DMS53 treated with DMSO at 0.1 percent for 48 hours (cell line): ENCODE measurements around the gene EPG5.

ENCODE experiments used
- DNase-seq: peaks from one replicate; lab custom pipeline; 2025; ENCODE audit not compliant: unreplicated experiment; lab: John Stamatoyannopoulos, UW

The EPG5 gene

DNA sequence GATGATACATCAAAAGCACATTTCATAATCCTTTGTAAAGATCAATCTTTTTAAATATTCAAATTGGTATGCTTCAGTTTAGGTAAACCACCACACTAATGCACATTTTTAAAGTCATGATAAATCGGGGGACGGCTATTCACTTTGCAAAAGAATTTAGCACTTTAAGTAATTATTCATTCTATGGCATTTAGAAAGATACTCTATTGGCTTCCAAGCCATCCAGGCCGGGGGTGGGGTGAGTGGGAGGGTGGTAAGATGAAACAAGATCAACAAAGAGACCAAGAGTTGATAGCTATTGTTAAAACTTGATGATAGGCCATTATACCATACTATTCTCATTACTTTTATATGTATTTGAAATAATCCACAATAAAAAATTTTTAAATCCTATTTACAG lies 41.0 kb downstream of the EPG5 start:
- DNase-seq, result no peak

DNA sequence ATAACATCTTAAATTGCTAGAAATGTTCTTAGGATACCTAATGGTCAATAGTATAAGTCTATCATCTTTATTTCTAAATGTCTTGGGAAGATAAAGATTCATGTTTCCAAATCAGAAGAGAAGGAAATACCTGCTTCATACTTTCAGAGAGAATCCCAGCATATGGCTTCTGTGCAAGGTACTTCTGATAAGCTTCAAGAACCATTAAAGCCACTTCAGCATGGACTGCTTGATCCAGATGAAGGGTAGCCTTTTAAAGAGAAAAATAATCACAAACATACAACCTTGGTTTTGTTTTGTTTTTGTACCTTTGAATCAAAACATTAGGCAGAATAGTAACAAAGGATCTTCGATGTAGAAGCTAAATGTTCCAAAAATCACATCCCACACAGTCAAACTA lies 44.0 kb downstream of the EPG5 start:
- DNase-seq, result no peak

DNA sequence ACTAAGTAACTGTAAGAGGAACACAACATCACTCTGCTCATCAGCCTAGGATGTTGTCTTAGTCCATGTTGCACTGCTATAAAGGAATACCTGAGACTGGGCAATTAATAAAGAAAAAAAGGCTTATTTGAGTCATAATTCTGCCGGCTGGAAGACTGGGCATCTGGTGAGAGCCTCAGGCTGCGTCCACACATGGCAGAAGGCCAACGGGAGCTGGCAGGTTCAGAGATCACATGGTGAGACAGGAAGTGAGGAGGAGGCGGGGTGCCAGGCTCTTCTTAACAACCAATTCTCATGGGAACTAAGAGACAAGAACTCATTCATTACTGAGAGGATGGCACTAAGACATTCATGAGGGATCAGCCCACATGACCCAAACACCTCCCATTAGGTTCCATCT lies 46.8 kb downstream of the EPG5 start:
- peak; percentile 83 for DNase-seq

DNA sequence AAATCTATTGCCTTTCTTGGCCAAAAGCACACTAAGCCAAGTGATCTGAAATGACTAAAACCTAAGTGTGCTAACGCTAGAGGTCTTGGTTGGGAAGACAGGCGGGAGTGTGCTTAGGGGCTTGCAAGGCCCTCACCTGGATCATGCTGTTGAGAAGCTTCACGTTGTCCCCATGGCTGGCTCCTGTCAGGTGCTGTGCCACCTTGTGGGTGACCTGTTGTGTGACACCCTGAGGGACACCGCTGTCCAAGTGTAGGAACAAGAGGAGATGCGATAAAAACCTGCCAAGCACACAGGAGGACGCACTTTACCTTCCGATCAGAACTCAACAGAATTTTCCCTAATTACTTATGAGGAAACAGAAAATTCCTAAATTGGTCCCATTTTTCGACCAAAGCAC lies 50.8 kb downstream of the EPG5 start:
- DNase-seq, result no peak

DNA sequence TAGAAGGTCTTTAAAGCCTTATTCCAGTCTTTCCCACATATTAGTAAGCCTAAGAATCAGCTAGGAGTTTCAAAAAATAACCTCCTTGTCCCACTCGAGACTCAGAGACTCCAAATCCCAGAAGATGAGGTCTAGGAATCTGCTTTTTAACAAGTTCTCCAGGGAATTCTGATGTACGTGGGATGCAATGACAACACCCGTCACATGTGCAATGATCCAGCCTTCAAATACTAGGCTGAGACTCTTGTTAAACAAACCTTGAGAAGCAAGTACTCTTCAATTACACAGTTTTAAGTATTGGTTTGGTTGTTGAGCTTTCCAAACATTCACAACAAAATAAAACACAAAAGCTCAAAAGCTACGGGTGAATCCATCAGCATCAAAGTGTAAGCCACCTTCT lies 53.9 kb downstream of the EPG5 start:
- no peak for DNase-seq

DNA sequence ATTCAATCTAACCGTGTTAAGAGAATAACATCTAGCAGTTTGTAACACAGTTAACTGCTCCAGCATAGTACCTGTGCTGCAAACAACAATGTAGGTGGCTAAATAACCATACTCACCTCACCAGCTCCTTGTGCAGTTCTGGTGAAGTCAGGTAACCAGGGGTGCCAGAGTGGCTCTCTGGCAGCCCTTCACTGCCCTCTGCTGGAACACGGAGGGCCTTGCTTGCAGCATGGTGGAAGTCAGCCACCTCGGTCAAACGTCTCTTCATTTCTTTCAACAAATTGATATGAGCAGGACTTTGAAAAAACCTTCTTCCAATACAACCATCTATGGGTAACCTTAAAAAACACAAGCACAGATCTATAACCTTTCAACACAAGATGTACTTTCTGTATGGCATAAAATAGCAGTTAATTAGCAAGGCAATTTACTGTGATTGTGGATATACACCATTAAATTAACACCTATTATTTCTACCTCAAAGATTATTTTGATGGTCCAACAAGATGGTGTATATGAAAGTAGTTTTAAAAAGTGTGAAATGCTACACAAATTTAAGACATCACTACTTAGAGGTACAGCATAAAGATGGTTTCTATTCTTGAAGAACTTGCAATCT lies 56.6 kb downstream of the EPG5 start:
- DNase-seq, result peak; percentile 31

DNA sequence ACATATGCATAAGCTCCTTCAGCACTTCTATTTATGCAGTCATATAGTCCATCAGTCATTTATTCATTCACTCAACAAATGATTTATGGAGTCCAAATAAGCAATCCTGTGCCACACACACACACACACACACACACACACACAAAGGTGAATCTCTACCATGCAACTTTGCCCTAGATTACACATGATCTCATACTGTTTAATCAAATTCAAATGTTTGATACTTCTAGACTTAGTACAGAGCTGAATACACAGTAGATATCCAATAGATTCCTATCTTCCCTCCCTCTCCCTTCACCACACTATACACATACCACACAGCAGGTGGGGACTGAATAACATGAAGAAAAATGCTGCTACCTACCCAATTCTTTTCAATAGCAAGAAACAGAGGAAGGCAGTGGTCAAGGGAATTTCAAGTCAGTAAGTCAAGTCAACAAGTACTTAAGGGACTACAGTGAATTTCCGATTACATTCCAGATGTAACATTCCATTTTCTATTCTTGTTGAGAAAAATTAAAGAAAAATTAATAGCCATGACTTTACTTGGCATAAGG lies 65.4 kb downstream of the EPG5 start:
- no peak for DNase-seq

DNA sequence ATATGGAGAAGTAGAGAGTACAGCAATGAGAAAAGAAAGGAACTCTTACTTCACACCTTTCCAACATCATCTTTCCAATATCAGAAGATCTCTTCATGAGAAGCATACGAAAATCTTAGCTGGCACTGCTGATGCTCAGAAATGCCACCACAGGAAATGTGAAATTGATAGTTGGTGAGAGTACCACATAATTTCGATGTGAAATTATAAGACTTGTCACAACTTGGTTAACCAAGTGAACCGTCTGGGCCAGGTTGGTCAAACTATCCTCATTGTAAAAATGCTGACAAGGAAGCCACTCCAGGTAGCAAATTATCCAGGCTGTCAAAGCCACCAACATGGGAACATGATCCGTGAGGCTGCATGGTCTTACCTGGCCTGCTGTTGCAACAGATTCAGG lies 66.5 kb downstream of the EPG5 start:
- no peak for DNase-seq

DNA sequence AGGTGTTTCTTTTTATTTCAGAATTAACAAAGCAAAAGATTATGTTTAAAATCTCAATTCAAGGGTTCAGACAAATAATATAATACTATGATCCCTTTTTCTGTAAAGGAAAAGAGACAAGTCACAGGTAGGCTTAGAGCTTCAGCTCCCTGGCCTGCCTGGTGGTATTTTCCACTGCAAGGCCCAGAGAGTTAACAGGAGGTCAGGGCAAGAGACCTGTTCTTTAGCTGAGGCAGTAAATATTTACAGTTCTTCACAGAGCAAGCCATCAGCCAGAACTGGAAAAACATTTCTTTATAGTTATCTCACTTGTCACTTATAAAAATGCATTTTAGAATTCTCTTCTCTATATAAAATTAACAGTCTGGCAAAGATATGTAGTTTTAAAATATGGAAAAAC lies 70.1 kb downstream of the EPG5 start:
- no peak for DNase-seq

DNA sequence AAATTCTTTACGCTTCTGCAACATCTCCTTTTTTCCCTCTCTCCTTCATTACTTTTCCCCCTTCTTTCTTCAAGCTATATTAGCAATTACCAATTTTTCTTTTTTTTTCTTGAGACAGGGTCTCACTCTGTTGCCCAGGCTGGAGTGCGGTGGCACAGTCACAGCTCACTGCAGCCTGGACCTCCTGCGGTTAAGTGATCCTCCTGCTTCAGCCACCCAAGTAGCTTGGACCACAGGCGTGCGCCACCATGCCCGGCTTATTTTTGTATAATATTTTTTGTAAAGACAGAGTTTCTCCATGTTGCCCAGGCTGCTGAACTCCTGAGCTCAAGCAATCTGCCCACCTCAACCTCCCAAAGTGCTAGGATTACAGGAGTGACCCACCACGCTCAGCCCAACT lies 70.7 kb downstream of the EPG5 start:
- DNase-seq, result no peak

DNA sequence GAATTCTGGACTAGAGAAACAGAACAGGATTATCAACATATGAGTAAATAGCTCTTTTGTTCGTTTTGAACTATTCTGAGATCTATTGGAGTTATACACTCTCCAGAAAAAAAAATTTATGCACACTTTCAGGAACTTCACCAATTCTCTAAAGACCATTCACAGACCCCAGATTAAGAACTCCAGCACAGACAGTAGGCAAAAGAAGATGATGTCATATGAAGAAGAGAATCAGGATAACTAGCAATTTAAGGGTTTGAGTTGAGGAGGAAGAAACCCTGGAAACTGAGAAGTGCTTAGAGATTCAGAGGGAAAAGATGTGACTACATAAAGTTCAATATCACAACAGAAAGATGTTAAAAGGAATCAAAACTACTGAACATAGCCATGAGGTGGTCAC lies 71.8 kb downstream of the EPG5 start:
- no peak for DNase-seq

DNA sequence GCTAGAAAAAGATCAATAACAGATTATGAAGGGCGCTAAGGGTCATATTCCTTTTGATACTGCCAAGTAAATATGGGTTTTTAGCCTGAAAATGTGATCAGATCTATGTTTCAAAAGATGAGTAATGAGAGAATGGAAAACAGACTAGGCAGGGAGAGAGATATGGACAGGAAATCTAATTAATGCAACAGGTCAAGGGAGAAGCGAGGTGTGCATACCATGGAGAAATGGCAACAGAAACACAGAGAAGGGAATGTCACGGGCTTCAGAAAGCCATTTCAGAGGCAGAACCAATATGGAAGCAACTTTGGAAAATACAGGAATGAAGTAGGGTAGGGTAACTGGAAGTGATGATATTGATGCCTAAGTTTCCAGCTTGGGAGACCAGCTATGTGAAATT lies 72.3 kb downstream of the EPG5 start:
- DNase-seq, result no peak

DNA sequence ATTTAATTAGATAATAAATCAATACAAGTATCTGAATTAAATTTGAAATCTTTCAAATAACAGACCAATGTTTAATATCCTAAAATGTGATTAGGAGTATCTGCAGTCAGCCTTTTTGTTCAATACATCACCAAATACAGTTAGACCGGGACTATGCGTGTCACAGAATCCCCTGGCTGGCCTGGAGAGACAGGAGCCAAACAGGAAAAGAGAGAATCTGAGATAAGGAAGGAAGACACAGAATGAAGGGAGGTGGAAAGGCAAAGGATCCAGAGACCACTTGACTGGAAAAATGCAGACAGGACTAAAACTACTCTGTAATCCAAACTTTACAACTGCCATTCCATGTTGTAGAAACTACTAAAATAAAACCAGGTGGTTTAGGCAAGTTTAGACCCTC lies 75.3 kb downstream of the EPG5 start:
- DNase-seq, result no peak

DNA sequence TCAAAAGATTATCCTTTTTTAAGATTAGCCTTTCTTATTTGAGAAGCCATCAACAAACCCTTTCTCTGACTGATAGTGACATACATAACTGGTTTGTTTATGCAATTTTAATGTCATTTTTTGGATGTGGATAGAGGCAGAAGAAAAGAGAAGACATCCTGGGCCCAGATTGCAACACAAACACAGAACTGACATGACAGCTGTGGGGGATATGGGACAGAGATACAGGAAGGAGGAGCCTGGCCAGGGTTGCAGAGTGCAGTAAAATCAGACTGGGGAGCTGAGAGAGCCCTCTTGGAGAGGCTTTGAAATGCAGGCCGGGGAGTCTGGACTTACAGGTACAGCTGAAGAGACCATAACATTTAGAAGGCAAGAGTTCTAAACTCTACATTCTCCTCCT lies 76.5 kb downstream of the EPG5 start:
- no peak for DNase-seq

DNA sequence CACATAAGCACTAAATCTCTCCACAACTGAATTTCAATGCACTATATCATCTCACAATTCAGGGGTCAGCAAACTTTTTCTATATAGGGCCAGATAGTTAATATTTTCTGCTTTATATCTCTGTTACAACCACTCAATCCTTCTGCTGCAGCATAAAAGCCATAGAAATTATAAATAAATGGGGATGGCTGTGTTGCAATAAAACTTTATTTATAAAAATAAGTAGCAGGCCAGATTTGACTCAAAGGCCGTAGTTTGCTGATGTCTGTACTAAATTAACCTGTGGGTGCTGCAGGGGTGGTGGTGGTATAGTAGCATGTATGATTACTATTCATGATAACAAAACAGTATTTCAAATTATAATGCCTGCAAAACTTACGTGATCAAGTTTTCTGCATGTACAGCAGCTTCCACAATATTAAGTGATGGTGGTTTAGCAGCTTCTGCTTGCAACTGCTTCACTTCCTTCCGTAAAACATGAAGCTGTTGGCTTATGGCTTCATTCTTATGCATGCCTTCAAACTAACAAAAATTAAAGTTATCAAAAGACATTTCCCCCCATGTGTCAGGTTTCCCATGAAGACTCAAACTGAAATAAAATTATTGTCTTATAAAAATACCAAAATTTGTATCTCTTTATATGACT lies 77.6 kb downstream of the EPG5 start:
- DNase-seq, result no peak

DNA sequence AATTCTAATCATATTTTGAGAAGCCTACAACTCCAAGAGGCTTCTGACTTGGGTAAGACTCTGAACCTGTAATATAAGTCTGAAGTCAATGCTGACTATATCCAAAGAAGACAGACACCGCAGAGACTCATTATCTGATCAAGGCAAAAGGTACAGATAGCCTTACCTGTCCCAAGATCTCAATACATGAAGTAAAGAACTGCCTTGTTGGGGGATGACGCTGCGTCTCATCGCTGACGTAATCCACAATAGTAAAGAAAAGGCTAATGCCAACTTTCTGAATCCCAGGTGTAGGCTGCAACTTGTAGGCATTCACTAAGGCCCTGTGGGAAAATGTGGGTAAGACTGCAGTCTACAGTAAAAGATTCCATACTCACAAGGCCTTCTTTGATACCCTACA lies 79.5 kb downstream of the EPG5 start:
- DNase-seq, result no peak

DNA sequence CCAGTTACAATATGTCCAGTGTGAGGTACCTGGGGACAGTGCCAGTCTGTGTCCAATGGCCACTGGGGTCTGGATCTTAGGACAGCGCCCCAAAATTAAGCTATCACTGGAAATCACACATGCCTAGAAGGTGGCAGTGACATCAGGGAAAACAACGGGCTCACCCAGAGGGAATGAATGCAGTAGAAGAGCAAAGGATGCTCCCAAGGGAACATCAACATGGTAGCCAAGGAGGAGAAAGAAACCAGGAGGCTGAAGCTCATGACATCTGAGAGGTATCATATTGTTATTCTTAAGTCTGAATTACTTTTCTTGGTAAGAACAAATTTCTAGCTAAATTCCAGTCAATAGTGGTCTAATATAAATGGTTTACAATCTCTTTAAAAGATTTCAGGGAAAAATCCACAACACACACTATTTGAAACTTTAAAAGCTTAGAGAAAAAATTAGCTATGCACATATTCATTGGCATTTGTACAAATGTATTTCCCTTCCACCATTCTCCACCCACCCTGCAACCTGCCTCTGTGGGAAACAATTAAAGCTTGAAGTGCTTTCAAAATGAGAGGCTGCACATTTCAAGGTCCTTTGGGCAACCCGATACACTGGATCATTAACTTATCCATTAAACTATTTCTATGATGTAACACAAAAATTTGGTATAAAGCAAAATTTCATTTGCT lies 86.1 kb downstream of the EPG5 start:
- no peak for DNase-seq

DNA sequence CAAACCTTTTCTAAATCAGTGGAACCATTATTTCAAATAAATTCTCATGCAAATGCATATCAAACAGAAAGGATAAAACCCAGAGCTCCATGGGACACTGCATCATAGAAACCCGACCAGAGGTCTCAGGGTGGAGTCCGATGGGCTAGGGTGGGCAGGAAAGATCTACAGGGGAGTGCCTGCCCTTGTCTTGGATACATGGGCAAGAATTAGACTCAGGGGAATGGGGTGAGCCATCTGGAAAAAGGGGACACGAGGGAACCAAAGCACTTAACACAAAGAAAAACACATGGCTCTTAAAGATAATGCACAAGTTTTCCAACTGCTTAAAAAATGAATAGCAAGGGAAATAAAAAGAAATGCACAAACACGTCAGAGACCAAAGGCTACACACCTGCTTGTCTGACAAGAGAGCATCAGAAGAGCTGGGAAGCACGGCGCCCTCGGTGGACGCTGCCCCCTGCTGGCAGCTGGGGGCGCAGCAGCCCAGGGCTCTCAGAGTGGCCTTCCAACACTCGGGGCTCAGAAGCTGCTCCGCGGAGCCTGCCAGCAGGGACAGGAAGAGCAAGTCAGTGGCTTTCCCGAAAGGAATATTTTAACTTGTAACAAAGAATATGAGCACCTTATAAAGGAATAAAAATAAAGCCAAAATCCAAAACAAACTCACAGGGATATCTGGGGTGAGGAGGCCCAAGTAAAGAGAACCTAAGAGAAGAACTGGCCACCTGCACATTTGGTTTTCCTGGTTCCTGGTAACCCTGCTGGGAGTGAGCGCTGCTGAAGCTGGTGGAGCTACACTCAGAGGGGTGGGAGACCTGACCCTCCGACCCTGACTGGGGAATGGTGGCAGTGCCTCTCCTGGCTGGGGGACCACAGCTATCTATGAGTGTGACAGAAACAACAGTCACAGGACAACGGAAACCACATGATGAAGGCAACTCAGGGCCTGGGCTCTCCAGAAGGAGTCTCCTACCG lies 87.2 kb downstream of the EPG5 start:
- peak; percentile 81 for DNase-seq

DNA sequence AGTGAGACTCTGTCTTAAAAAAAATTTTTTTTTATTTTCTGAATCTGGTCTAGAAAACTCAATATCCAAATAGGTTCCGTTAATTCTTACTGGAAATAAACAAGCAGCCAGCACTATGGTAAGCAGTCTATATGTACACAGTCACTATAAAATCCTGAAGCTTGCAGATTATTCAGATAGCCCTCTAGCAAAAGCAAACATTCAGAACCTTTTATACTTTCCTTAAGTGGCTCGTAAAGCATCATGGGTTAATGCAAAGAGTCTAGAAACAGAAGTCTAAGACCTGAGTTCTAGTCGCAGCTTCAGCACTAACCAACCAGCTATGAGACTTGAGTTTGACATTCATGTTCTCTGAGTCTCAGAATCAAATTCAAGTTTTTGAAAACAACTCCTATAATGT lies 89.7 kb downstream of the EPG5 start:
- DNase-seq, result no peak

DNA sequence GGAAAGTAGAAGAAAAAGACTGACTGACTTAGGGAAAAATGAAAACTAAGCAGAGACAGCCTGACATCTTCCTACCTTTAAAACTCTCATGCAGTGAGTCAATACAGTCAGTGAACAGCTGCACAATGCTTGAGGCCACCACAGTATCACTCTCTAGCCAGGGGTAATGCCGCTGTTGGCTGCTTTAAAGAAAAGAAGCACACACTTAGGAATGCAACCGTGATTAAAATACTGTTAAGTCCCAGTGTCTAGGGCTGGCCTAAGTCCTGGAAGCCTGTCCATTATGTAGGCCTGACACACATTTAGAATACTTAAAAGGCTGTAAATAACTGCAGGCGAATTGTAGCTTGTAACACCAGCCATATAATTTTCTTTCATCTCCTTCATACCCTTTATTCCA lies 91.0 kb downstream of the EPG5 start:
- DNase-seq, result no peak

DNA sequence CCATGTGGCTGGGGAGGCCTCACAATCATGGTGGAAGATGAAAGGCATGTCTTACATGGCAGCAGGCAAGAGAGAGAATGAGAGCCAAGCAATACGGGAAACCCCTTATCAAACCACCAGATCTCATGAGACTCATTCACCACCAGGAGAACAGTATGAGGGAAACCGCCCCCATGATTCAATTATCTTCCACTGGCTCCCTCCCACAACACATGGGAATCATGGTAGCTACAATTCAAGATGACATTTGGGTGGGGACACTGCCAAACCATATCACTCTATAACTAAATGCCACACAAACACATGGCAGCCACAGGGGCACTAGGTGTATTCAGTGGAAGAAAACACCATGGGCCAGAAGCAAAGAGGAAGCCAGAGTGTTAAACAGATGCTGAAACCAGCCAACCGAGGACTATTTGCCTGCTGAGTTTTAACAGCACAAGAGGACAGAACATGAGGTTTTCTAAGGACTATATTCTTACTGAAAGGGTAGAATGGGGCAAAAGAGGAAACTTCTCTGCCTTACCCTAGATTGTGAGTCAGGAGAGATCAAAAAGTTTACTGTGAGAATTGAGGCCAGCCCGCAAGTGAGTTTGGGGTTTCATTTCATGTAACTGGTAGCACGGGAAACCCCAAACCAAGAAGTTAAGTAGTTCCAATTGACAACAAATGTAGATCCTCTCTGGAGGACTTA lies 92.5 kb downstream of the EPG5 start:
- no peak for DNase-seq
